GM21529 (cell line): ENCODE measurements around the gene DDAH1.

Experiments
- ATAC-seq: cut with Tn5 transposase; IDR thresholded peaks from one replicate; pipeline ENCODE4 v1.9.1; 2021; ENCODE audit not compliant: unreplicated experiment

The DDAH1 gene

DNA sequence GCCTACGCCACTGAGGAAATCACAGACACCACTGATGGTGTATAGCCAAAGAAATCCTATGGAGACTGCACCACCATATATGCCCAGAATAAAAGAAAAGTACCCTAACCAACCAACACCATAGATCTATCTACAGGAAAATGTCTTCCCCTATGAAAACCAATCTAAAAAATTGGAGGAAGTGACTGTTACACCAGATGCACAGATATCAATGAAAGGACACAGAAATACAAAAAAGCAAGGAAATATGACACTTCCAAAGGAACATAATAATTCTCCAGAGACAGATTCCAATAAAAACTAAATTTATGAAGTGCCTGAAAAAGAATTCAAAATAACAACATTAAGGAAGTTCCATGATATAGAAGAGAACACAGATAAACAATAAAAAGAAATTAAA is 131.8 kb downstream of the DDAH1 start:
- no peak for ATAC-seq

- no peak for ATAC-seq
These were observed 132.4 kb downstream of the DDAH1 start for GRCh38 chr1:85332575-85332974.

DNA sequence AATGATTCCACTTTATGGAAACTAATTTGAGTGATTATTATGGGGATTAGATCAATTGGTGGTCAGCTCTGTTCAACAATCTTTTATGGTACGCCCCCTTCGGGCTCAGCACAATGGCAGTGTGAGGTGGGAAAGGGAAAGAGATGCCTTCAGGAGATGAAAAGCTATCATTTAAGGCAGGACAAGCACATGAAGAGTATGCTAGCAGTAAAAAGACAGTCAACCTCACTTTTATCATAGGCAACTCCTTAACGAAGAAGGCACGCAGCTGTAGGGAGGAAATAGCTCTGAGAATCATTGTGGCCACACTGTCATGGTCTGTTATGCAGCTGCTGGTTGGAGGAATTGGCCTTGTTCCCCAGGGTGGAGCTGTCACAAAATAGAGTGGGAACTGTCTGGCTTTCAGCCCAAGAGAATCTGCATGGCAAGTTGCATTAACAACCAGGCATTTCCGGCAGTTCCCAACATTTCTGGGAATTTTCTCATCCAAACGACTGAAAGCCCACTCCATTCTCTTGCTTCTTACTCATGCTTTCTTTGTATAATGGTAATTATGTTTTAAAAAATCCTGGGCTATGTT is 134.2 kb downstream of the DDAH1 start:
- peak; percentile 65 for ATAC-seq

DNA sequence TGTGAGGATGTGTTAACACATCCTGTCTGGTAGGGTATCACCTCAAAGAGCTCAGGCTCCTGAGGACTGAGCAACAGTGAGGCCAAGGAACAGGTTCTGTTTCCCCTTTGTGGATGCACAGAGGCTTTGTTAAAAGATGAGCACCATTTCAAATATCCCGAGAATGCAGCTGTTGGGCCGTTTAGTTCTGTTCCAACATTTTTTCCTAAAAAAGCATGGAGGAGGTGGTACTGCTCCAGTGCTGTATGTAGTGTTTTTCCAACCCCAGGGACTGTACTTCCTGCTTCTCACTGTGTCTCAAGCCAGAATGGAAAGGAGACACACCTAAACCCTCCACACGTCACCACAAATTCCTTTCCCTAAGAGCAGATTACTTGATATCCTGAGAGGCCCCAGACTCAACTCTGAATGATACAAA is 134.7 kb downstream of the DDAH1 start:
- no peak for ATAC-seq

- no peak for ATAC-seq
These were observed 136.1 kb downstream of the DDAH1 start for GRCh38 chr1:85328713-85329397.

DNA sequence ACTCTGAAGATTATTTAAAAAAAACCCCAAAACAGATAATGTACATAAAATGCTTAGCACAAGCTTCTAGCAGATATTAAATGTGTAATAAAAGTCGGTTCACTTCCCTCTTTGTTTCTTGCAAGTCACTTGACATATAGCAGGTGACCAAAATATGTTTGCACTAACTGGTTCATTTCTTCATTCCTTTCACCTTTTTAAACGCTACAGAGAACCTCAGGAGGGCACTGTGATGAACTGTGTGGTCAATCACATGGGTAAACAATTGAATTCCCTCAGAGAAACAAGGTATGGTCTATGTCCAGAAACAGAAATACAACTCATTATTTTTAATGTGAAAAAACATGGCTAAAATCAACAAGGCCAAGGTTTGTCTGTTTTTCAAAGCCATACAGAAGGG is 137.2 kb downstream of the DDAH1 start:
- ATAC-seq, result no peak

- no peak for ATAC-seq
These were observed 138.1 kb downstream of the DDAH1 start for GRCh38 chr1:85326851-85327250.

GRCh38 chr1:85326336-85326735 is 138.6 kb downstream of the DDAH1 start:
- no peak for ATAC-seq

GRCh38 chr1:85325920-85326319 is 139.0 kb downstream of the DDAH1 start:
- no peak for ATAC-seq

DNA sequence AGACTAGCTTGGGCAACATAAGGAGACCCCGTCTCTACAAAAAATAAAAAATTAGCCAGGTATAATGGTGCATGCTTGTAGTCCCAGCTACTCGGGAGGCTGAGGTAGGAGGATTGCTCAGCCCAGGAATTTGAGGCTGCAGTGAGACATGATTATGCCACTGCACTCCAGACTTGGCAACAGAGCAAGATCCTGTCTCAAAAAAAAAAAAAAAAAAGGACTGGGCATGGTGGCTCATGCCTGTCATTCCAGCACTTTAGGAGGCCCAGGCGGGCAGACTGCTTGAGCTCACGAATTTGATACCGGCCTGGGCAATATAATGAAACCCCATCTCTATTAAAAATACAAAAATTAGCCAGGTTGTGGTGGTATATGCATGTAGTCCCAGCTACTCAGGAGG is 141.2 kb downstream of the DDAH1 start:
- ATAC-seq, result no peak

DNA sequence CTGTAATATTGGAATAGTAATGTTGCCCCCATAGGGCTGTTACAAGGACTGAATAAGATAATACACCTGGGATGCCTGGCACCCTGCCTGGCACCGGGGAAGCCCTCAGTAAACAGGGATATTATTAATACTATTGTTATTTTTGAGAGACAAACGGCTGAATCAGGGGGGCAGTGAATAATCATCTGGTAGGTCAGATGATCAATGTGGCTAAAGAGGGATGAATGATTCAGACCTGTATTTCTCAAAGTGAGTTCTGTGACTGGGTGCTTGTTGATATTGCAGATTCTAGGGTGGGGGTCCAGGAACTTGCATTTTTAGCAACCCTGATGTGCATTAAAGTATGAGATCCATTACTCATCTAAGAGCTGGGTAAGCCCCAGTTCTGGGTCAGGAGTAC is 142.3 kb downstream of the DDAH1 start:
- no peak for ATAC-seq

DNA sequence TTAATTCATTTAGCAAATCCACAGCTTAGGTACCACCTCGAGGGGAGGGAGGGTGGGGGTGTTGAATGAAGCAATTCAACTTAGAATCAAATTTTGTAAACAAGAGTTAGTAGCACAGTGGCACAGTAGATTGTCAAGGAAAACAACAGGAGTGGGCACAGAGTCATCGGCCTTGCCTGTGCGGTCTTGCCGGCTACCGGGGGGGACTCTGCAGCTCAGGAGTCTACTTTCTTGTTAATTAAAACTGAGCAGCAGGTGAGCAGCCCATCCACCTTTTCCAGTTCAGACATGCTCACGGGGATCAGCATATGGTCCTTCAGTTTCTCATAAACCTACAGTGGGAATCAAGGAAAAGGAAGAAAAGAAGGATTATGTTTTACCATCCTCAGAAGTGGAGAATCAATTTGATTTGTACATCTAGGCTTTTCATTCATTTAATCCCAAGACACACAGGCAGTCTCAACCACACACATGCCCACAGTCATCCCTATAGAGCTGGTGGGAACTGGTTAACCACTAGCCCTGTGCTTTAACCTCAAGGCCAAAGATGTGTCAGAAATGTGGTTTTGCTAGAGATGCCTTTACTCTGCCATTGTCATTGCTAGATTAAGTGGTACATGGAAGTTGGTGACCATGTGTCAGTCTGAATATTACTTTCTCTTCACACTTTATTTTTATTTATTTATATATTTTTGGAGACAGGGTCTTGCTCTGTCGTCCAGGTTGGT is 143.6 kb downstream of the DDAH1 start:
- no peak for ATAC-seq

DNA sequence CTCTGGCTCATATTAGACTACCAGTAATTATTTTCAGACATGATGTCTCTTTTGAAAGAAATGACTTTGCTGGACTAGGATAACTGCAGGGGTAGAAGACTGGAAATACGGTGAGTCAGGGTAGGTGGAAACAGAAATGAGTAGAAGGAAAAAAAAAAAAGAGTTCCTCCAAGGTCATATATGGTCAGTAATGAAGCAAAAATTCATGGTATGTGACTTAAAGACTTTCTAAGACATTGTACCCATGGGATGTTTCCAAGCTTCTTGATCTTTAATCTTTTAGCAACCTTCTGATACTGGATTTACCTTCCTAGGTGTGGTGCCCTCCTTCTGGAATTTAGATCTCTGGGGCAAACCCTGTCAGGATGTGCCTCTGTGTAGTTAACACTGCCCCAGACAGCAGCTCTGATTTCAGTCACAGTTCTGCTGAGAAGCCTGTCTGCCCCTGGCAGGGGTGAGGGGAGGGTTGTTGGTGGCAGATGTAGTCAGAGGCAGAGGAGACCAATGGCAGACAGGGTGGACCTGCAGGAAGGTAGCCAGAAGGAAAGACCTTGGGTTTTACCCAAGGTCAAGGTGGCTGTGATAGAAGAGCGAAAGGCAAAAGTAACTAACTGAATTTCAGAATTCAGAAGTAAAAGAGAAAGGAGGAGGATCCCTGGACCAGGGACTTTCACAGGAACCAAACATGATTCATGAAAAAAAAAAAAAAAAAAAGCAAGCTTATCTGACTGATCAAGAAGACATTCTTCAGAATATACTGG is 144.4 kb downstream of the DDAH1 start:
- no peak for ATAC-seq

GRCh38 chr1:85319931-85320330 is 145.0 kb downstream of the DDAH1 start:
- ATAC-seq, result no peak

- ATAC-seq, result no peak
These were observed 145.5 kb downstream of the DDAH1 start for GRCh38 chr1:85319491-85319890.

DNA sequence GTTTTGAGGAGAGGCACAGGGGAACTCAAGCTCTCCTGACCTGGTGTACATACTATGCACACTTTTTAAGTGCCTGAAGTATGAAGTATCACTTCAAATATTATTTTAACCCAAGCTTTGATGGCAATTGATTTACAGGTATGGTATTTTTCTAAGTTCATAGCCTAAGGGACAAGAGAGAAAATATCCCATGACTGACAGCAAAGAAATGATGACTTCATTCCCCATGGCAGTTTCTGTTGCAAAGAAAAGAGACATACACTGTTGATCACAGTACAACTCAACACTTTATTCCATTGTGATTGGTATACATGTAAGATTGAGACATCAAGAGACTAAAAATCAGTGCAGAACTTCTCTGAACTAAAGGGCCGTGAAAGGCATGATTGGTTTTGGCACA is 146.7 kb downstream of the DDAH1 start:
- no peak for ATAC-seq

DNA sequence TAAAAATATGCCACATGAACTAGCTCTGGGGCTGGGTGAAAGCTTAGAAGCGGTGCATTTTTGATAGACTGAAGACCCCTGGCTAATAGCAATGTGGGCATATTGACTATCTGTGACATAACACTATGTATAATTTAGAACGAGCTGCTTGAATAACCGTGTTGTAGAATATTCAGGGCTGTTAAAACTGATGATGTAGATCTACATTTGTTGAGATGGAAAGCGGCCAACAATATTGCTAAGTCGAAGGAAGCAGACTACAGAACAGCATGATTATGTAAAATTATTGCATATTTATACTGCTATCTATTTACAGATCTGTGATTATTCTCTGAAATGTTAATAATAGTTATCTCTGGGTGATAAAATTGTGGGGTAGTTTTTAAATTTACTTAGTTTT is 147.4 kb downstream of the DDAH1 start:
- ATAC-seq, result no peak

- ATAC-seq, result no peak
These were observed 148.6 kb downstream of the DDAH1 start for GRCh38 chr1:85316321-85316720.

- no peak for ATAC-seq
These were observed 149.2 kb downstream of the DDAH1 start for GRCh38 chr1:85315789-85316188.

GRCh38 chr1:85314726-85315125 is 150.2 kb downstream of the DDAH1 start:
- no peak for ATAC-seq

GRCh38 chr1:85313888-85314696 is 150.9 kb downstream of the DDAH1 start:
- ATAC-seq, result no peak
